Muscle of leg (tissue), 11 donors: Measurements from ENCODE around the gene GPC2. TPM values are rescaled to one million over a fixed set of nuclear protein-coding genes. Genes with fewer than 3 reads are reported as not detected.
A peak's percentile ranks its signal among the peaks of the same experiment; 100 is the strongest.

ENCODE experiments used
- DNase-seq: peaks from one replicate; pipeline ENCODE4 v3.0.0; 2013
- H3K27ac ChIP-seq: one replicate; pipeline ENCODE4 v1.5.1; 2013; ENCODE audit warnings: mild to moderate bottlenecking, low read length, control low read depth
- H3K27me3 ChIP-seq: one replicate; pipeline ENCODE4 v1.6.1; 2013; ENCODE audit warnings: low read length; ENCODE audit not compliant: control insufficient read depth, insufficient read depth
- H3K36me3 ChIP-seq: one replicate; pipeline ENCODE4 v1.6.1; 2013; ENCODE audit warnings: low read length; ENCODE audit not compliant: control insufficient read depth, insufficient read depth
- H3K4me1 ChIP-seq: one replicate; pipeline ENCODE4 v1.6.1; 2013; ENCODE audit warnings: low read length; ENCODE audit not compliant: control insufficient read depth, insufficient read depth
- H3K4me3 ChIP-seq: one replicate; pipeline ENCODE4 v1.5.1; 2013; ENCODE audit warnings: low read length, control low read depth
- H3K9me3 ChIP-seq: replicated peaks from 2 replicates; pipeline ENCODE4 v1.6.1; 2013; ENCODE audit warnings: low read depth, low read length; ENCODE audit not compliant: control insufficient read depth
- WGBS: methylation state at CpG from one replicate; pipeline ENCODE4 v1.1.5; 2013; ENCODE audit warnings: missing lambda C conversion rate; ENCODE audit not compliant: insufficient coverage; 5-methylcytosine and 5-hydroxymethylcytosine counted together
- polyA plus RNA-seq, 8 donors: library from polyadenylated mRNA; unstranded; fragments of 120-200 nt; gene quantifications; one replicate each; pipeline versions ENCODE4 v1.2.1 to v1.2.3, GENCODE V29; 2013; ENCODE audit warnings: inconsistent platforms in 1 of 8, low replicate concordance in 1 of 8; ENCODE audit not compliant: insufficient read length in 8 of 8, insufficient read depth in 1 of 8
- total RNA-seq: library from RNA; stranded (reverse); fragments of 120-200 nt; gene quantifications from one replicate; pipeline ENCODE4 v1.2.4, GENCODE V29; 2013

GPC2 gene
- total and polyA plus RNA-seq, 9 donors, result 3.9 to 11.2 (median 8.0) TPM

DNA sequence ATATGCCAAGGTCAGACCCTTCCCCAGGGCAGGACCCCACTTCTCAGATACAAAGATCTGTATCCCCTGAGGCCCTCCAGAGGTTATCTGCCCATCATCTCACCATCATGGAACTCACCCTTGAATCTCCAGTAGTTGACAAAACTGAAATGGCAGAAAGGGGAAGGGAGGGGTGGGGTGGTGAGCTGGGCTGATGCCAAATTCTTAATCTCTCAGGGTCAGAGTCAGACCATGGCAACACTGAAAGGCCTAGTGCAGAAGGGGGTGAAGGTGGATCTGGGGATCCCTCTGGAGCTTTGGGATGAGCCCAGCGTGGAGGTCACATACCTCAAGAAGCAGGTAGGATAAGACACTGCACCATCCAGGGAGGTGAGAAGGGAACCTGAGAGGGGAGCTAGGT, 54.6 kb downstream of the GPC2 start:
- peaks cover 22% of the 10 kb centered on the region for H3K36me3 ChIP-seq
- no peaks in the 10 kb centered on the region for H3K9me3 ChIP-seq
- H3K27ac ChIP-seq, result no peak overlapping the region
- peaks cover 19% of the 10 kb centered on the region for H3K4me1 ChIP-seq
- WGBS, result 67% methylated on average over 1 of the region's 1 CpG
- peak; percentile 4 for DNase-seq
- no peak overlapping the region for H3K4me3 ChIP-seq
- H3K27me3 ChIP-seq, result no peaks in the 10 kb centered on the region

DNA sequence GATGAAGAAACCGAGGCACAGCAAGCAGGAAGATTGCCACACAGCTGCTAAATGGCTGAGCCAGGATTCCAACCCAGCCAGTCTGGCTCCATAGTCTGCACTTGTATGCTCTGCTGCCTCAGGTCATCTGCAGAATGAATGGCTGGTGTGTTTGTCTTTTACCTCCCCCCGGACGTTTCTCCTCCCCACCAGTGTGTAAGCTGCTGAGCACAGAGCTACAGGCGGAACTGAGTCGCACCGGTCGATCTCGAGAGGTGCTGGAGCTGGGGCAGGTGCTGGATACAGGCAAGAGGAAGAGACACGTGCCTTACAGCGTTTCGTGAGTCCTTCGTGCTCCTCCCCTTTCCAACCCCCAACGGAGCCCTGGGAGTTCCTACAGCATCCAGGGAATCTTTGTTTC, 55.1 kb downstream of the GPC2 start:
- H3K9me3 ChIP-seq, result no peaks in the 10 kb centered on the region
- WGBS, result 60% methylated on average over 1 of the region's 13 CpGs
- H3K27me3 ChIP-seq, result no peaks in the 10 kb centered on the region
- peaks cover 22% of the 10 kb centered on the region for H3K36me3 ChIP-seq
- peak; percentile 5 for DNase-seq
- H3K4me3 ChIP-seq, result no peak overlapping the region
- H3K4me1 ChIP-seq, result peaks cover 19% of the 10 kb centered on the region
- no peak overlapping the region for H3K27ac ChIP-seq

DNA sequence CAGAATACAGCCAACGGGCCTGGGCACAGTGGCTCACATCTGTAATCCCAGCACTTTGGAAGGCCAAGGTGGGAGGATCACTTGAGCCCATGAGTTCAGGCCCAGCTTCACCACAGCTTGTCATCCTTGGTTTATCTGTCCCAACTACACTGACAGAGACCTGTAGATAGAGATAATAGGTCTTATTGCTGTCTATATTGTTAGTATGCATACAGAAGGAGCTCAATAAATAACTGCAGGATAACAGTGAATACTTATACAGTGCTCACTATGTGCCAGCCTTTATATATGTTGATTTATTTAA, 56.5 kb downstream of the GPC2 start:
- Histone ChIP-seq H3K27me3 (no peaks in the 10 kb centered on the region), H3K4me3 (peak overlapping the region; percentile 87), H3K4me1 (peaks cover 14% of the 10 kb centered on the region), H3K27ac (no peak overlapping the region), H3K9me3 (no peaks in the 10 kb centered on the region), H3K36me3 (peaks cover 22% of the 10 kb centered on the region)
- WGBS, result 29% methylated on average over 1 of the region's 1 CpG
- no peak for DNase-seq

DNA sequence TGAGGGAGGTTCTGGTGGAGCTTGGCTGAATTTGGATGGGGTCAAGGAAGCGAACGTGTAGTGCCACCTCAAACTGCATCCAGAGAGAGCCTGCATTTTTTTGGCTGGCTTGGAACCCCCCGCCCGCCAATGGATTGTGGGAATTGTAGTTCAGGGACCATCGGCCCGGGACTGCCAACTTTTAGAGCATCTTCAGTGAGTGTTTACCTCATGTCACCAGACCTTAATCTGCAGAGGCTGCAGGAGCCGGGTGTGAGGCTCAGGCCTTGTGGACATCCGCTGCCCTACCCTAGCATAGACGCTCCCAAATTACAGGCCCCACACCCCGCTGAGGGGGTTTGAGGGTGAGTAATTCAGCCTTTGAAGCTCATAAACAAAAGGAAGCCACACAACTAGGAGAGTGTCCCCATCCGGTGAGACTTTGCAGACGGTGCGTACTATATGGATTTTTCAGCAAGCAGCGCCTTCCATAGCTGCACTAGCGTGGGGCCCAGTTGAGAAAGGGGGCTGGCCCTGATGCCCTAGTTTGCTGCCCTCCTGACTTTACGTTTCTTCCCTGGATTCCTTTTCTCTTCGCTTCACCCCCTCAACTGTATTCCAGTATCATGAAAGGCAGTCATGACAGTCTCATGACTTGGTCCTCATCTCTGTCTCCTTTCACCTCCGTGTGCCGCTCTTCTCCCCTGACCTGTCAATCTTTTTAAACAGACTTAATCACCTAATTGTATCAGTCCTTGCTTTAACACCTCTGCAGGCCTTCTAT, 57.0 kb downstream of the GPC2 start:
- peak; percentile 91 for DNase-seq
- peak overlapping the region; percentile 87 for H3K4me3 ChIP-seq
- H3K4me1 ChIP-seq, result peaks cover 14% of the 10 kb centered on the region
- 11% methylated on average over 14 of the region's 19 CpGs for WGBS
- H3K27me3 ChIP-seq, result no peaks in the 10 kb centered on the region
- H3K27ac ChIP-seq, result peak overlapping the region; percentile 90
- H3K36me3 ChIP-seq, result peaks cover 21% of the 10 kb centered on the region
- no peaks in the 10 kb centered on the region for H3K9me3 ChIP-seq

Other genes with a start within 250 kb of the GPC2 start
- 0.53 TPM for gene GJC3, start 247.8 kb downstream of the GPC2 start, total RNA-seq
- under 1 TPM; 0.28 to 0.62 (median 0.39) TPM for gene GJC3, start 247.8 kb downstream of the GPC2 start, polyA plus RNA-seq
- 0.75 TPM for gene AZGP1, start 201.3 kb downstream of the GPC2 start, total RNA-seq
- gene AZGP1, start 201.3 kb downstream of the GPC2 start, polyA plus RNA-seq, result 1 to 10 TPM in 4 of 8 donors, under 1 TPM in 4; 0.31 to 3.2 (median 0.94) TPM
- gene ZKSCAN1, start 161.8 kb downstream of the GPC2 start, total RNA-seq, result 48.2 TPM
- 10 to 100 TPM; 20.6 to 37.3 (median 26.9) TPM for gene ZKSCAN1, start 161.8 kb downstream of the GPC2 start, polyA plus RNA-seq
- gene ZSCAN21, start 127.6 kb downstream of the GPC2 start, total RNA-seq, result 15.8 TPM
- 10 to 100 TPM; 12.3 to 14.8 (median 13.4) TPM for gene ZSCAN21, start 127.6 kb downstream of the GPC2 start, polyA plus RNA-seq
- gene ZNF3, start 95.7 kb downstream of the GPC2 start, total RNA-seq, result 31.8 TPM
- 10 to 100 TPM; 22.5 to 29.7 (median 25.1) TPM for gene ZNF3, start 95.7 kb downstream of the GPC2 start, polyA plus RNA-seq
- 42.3 TPM for gene COPS6, start 88.4 kb downstream of the GPC2 start, total RNA-seq
- 100 to 1,000 TPM in 1 of 8 donors, 10 to 100 TPM in 7; 88.3 to 100 (median 94.1) TPM for gene COPS6, start 88.4 kb downstream of the GPC2 start, polyA plus RNA-seq
- 57.7 TPM for gene MCM7, start 76.0 kb downstream of the GPC2 start, total RNA-seq
- 10 to 100 TPM; 69.2 to 88.7 (median 81.0) TPM for gene MCM7, start 76.0 kb downstream of the GPC2 start, polyA plus RNA-seq
- 15.8 TPM for gene AP4M1, start 75.7 kb downstream of the GPC2 start, total RNA-seq
- gene AP4M1, start 75.7 kb downstream of the GPC2 start, polyA plus RNA-seq, result 10 to 100 TPM; 20.4 to 29.5 (median 23.3) TPM
- 14.1 TPM for gene TAF6, start 58.0 kb downstream of the GPC2 start, total RNA-seq
- 10 to 100 TPM; 31.6 to 41.0 (median 35.0) TPM for gene TAF6, start 58.0 kb downstream of the GPC2 start, polyA plus RNA-seq
- gene CNPY4, start 57.7 kb downstream of the GPC2 start, total RNA-seq, result 50.2 TPM
- gene CNPY4, start 57.7 kb downstream of the GPC2 start, polyA plus RNA-seq, result 10 to 100 TPM; 31.0 to 56.4 (median 42.6) TPM
- 2.3 TPM for gene MBLAC1, start 50.4 kb downstream of the GPC2 start, total RNA-seq
- 1 to 10 TPM; 1.2 to 2.2 (median 1.4) TPM for gene MBLAC1, start 50.4 kb downstream of the GPC2 start, polyA plus RNA-seq
- gene LAMTOR4, start 28.5 kb downstream of the GPC2 start, total RNA-seq, result 97.1 TPM
- gene LAMTOR4, start 28.5 kb downstream of the GPC2 start, polyA plus RNA-seq, result 10 to 100 TPM; 65.0 to 84.3 (median 72.8) TPM
- 5.8 TPM for gene TRAPPC14, start 18.7 kb downstream of the GPC2 start, total RNA-seq
- 10 to 100 TPM in 7 of 8 donors, 1 to 10 TPM in 1; 8.5 to 13.9 (median 10.9) TPM for gene TRAPPC14, start 18.7 kb downstream of the GPC2 start, polyA plus RNA-seq
- gene GAL3ST4, start 8.8 kb downstream of the GPC2 start, total RNA-seq, result 4.3 TPM
- gene GAL3ST4, start 8.8 kb downstream of the GPC2 start, polyA plus RNA-seq, result 10 to 100 TPM in 7 of 8 donors, 1 to 10 TPM in 1; 8.9 to 18.7 (median 12.1) TPM
- 1.6 TPM for gene STAG3, start 537 bp upstream of the GPC2 start, total RNA-seq
- gene STAG3, start 537 bp upstream of the GPC2 start, polyA plus RNA-seq, result 10 to 100 TPM in 5 of 8 donors, 1 to 10 TPM in 3; 9.0 to 20.2 (median 13.2) TPM
- 0.13 TPM for gene PVRIG, start 42.6 kb upstream of the GPC2 start, total RNA-seq
- 1 to 10 TPM; 1.5 to 7.6 (median 3.6) TPM for gene PVRIG, start 42.6 kb upstream of the GPC2 start, polyA plus RNA-seq
- not detected for gene SPDYE3, start 130.3 kb upstream of the GPC2 start, total RNA-seq
- 1 to 10 TPM; 4.0 to 6.2 (median 5.3) TPM for gene SPDYE3, start 130.3 kb upstream of the GPC2 start, polyA plus RNA-seq
- 13.9 TPM for gene PILRB, start 180.7 kb upstream of the GPC2 start, total RNA-seq
- gene PILRB, start 180.7 kb upstream of the GPC2 start, polyA plus RNA-seq, result 10 to 100 TPM; 11.4 to 39.8 (median 18.0) TPM
- 1.3 TPM for gene PILRA, start 196.1 kb upstream of the GPC2 start, total RNA-seq
- gene PILRA, start 196.1 kb upstream of the GPC2 start, polyA plus RNA-seq, result 1 to 10 TPM; 1.7 to 6.1 (median 2.3) TPM